Endothelial cell of umbilical vein (primary cell): ENCODE results near the gene HOXD3. TPM values are rescaled to one million over a fixed set of nuclear protein-coding genes. Genes with fewer than 3 reads are reported as not detected.
A peak's percentile ranks its signal among the peaks of the same experiment; 100 is the strongest.

Experiments
- BruUV-seq: library from RNA; stranded (reverse); fragments of 400-500 nt; replicated peaks from 2 replicates; lab custom pipeline; 2021; lab: Mats Ljungman, UMichigan
- CTCF ChIA-PET: fragments of 300-600, 350-600 bp; sonication (Branson Sonifier 250); formaldehyde crosslinking; loops from one replicate; lab custom pipeline; 2021; ENCODE audit warnings: antibody characterized with exemption, inconsistent platforms; lab: Charles Lee
- POLR2A ChIA-PET: fragments of 300-600, 350-600 bp; sonication (Branson Sonifier 250); formaldehyde crosslinking; loops from one replicate; lab custom pipeline; 2021; ENCODE audit warnings: antibody characterized with exemption, inconsistent platforms; lab: Charles Lee
- DNase-seq: peaks from one replicate; pipeline ENCODE4 v3.0.0-alpha.2; 2011; ENCODE audit warnings: low read depth, low spot score
- FAIRE-seq: peaks from 2 replicates; lab custom pipeline; 2011; peaks lifted over from hg19 to GRCh38; lab: Jason Lieb, UNC
- H2AFZ ChIP-seq: 2 replicates; pipeline ENCODE4 v1.6.0; 2012; ENCODE audit warnings: low read depth, low read length, control low read depth, inconsistent platforms
- H3K27ac ChIP-seq: 2 replicates; pipeline ENCODE4 v1.5.1; 2011; ENCODE audit warnings: low read depth, mild to moderate bottlenecking, control low read depth, low read length, moderate library complexity; ENCODE audit not compliant: insufficient read depth
- H3K27me3 ChIP-seq, 2 experiments: 2 replicates each; pipeline versions ENCODE4 v1.6.0 to v1.6.1; 2011; ENCODE audit warnings: low read length in 2 of 2, mixed read lengths in 1 of 2; ENCODE audit not compliant: control insufficient read depth in 2 of 2, insufficient read depth in 2 of 2
- H3K36me3 ChIP-seq, 2 experiments: 2 replicates in 1 of 2; 3 replicates in 1 of 2; pipeline ENCODE4 v1.5.1; 2011; ENCODE audit warnings: low read length in 2 of 2, mild to moderate bottlenecking in 1 of 2, moderate library complexity in 1 of 2; ENCODE audit not compliant: control insufficient read depth in 2 of 2, insufficient read depth in 2 of 2; ENCODE audit errors: extremely low read depth in 1 of 2
- H3K4me1 ChIP-seq: 3 replicates; pipeline ENCODE4 v1.5.1; 2011; ENCODE audit warnings: mild to moderate bottlenecking, low read length; ENCODE audit not compliant: control insufficient read depth, insufficient read depth; ENCODE audit errors: extremely low read depth
- H3K4me2 ChIP-seq: 2 replicates; pipeline ENCODE4 v1.6.1; 2011; ENCODE audit warnings: low read length, control low read depth, mixed read lengths; ENCODE audit not compliant: insufficient read depth
- H3K4me3 ChIP-seq, 3 experiments: fragments of 200-600 bp in 1 of 3; sonication (generic), shearing (Covaris generic) in 1 of 3; replicated peaks in 1 of 3; 2 replicates each; pipeline ENCODE4 v1.5.1; 2011 to 2016; ENCODE audit warnings: control low read depth in 3 of 3, low read length in 3 of 3, mild to moderate bottlenecking in 2 of 3, inconsistent platforms in 1 of 3, low read depth in 1 of 3, moderate library complexity in 1 of 3; ENCODE audit not compliant: insufficient read depth in 1 of 3
- H3K79me2 ChIP-seq: 2 replicates; pipeline ENCODE4 v1.6.0; 2012; ENCODE audit warnings: low read length, inconsistent platforms; ENCODE audit not compliant: control insufficient read depth, insufficient read depth
- H3K9ac ChIP-seq: replicated peaks from 2 replicates; pipeline ENCODE3; 2011; ENCODE audit warnings: low read length, control low read depth; ENCODE audit not compliant: insufficient read depth; ENCODE audit errors: extremely low read depth
- H3K9me1 ChIP-seq: replicated peaks from 3 replicates; pipeline ENCODE4 v1.6.0; 2011; ENCODE audit warnings: mild to moderate bottlenecking, low read length; ENCODE audit not compliant: control insufficient read depth, insufficient read depth; ENCODE audit errors: extremely low read depth
- H3K9me3 ChIP-seq: replicated peaks from 2 replicates; pipeline ENCODE4 v1.5.1; 2012; ENCODE audit warnings: low read length, inconsistent platforms; ENCODE audit not compliant: control insufficient read depth, insufficient read depth
- H4K20me1 ChIP-seq: replicated peaks from 2 replicates; pipeline ENCODE3; 2011; ENCODE audit warnings: mild to moderate bottlenecking, low read length; ENCODE audit not compliant: control insufficient read depth, insufficient read depth; ENCODE audit errors: extremely low read depth
- EZH2 ChIP-seq: IDR thresholded peaks from 2 replicates; pipeline ENCODE4 v1.6.1; 2012; ENCODE audit warnings: borderline replicate concordance, low read depth, mild to moderate bottlenecking, moderate library complexity, low read length, inconsistent platforms; ENCODE audit not compliant: severe bottlenecking
- GATA2 ChIP-seq: IDR thresholded peaks from 2 replicates; pipeline ENCODE4 v1.7.0; 2011; ENCODE audit warnings: low read depth, mild to moderate bottlenecking, moderate library complexity, mixed read lengths, low read length; ENCODE audit not compliant: insufficient read length, insufficient read depth
- MYC ChIP-seq: IDR thresholded peaks from one replicate; pipeline ENCODE4 v1.6.1; 2011; ENCODE audit warnings: mild to moderate bottlenecking, low read depth, low read length
- POLR2A ChIP-seq: IDR thresholded peaks from 2 replicates; pipeline ENCODE4 v1.6.1; 2012; ENCODE audit warnings: low read depth, mild to moderate bottlenecking, control low read depth, low read length
- dilution Hi-C: fragments of 300-500 bp; cut with MboI; formaldehyde crosslinking; loops from one replicate; pipeline ENCODE4 v1.15.0; 2019; ENCODE audit warnings: low sequenced_read_pairs; ENCODE audit not compliant: extremely low pct_ligation_motif_present
- intact Hi-C: fragments of 100-400 bp; cut with micrococcal nuclease; formaldehyde crosslinking; loops from one replicate; pipeline ENCODE4 v1.10.0; 2022
- polyA plus RNA-seq, 4 experiments: library from polyadenylated mRNA; depleted of rRNA in 3 of 4; stranded (reverse) in 3 of 4; unstranded in 1 of 4; fragments of >200 nt; gene quantifications; 2 replicates each; pipeline versions ENCODE4 v1.2.1 to v1.2.3, GENCODE V29; 2011 to 2012; ENCODE audit warnings: missing spikeins in 1 of 4
- total RNA-seq: library from RNA; stranded (reverse); gene quantifications from 2 replicates; pipeline ENCODE4 v1.2.3, GENCODE V29; 2021

Gene HOXD3
- total and polyA plus RNA-seq, 2 donors (not counting 3 experiments of a cell fraction or from before 2014, with no cell fraction given) = 2.9 to 20.9 TPM

GRCh38 chr2:176170602-176171305 lies 13.6 kb downstream of the HOXD3 start:
- no peaks in the 10 kb centered on the region for H4K20me1 ChIP-seq
- no peak overlapping the region for H2AFZ ChIP-seq
- FAIRE-seq = no peak
- CTCF ChIA-PET = interaction anchor here (1.1 to 1.8 kb wide), 2 partner anchors 9 to 384 kb away, joined by 4 to 5 read pairs; no protein-coding TSS in a partner anchor
- intact Hi-C loops = no loop called here
- H3K4me2 ChIP-seq = no peak overlapping the region
- H3K79me2 ChIP-seq = no peaks in the 10 kb centered on the region
- H3K36me3 ChIP-seq = no peaks in the 10 kb centered on the region
- no peak for TF ChIP-seq GATA2
- no peak for TF ChIP-seq POLR2A
- BruUV-seq = no TSS peak
- no peaks in the 10 kb centered on the region for H3K9me3 ChIP-seq
- H3K27ac ChIP-seq = no peak overlapping the region
- POLR2A ChIA-PET = no interaction called here
- no peak overlapping the region for H3K4me3 ChIP-seq
- H3K27me3 ChIP-seq = peaks cover 0 to 2% of the 10 kb centered on the region in 2 experiments
- DNase-seq = peak; percentile 17
- dilution Hi-C loops = no loop called here
- no peaks in the 10 kb centered on the region for H3K4me1 ChIP-seq
- no peaks in the 10 kb centered on the region for H3K9me1 ChIP-seq
- H3K9ac ChIP-seq = no peak overlapping the region

GRCh38 chr2:176171351-176172006 lies 14.4 kb downstream of the HOXD3 start:
- H3K27me3 ChIP-seq = no peaks in the 10 kb centered on the region
- no peak overlapping the region for H3K9ac ChIP-seq
- no peak overlapping the region for H3K4me2 ChIP-seq
- no TSS peak for BruUV-seq
- DNase-seq (no peak), FAIRE-seq (no peak)
- ChIA-PET POLR2A (no interaction called here), CTCF (interaction anchor here (1.1 to 1.8 kb wide), 2 partner anchors 9 to 383 kb away, joined by 4 to 5 read pairs; no protein-coding TSS in a partner anchor)
- H4K20me1 ChIP-seq = no peaks in the 10 kb centered on the region
- intact Hi-C loops (no loop called here), dilution Hi-C loops (no loop called here)
- no peaks in the 10 kb centered on the region for H3K36me3 ChIP-seq
- H3K4me1 ChIP-seq = no peaks in the 10 kb centered on the region
- H3K79me2 ChIP-seq = no peaks in the 10 kb centered on the region
- no peak overlapping the region for H3K27ac ChIP-seq
- H2AFZ ChIP-seq = no peak overlapping the region
- no peak for TF ChIP-seq MYC
- no peak for TF ChIP-seq POLR2A
- TF ChIP-seq EZH2 = no peak
- no peak for TF ChIP-seq GATA2
- no peak overlapping the region for H3K4me3 ChIP-seq
- no peaks in the 10 kb centered on the region for H3K9me1 ChIP-seq
- no peaks in the 10 kb centered on the region for H3K9me3 ChIP-seq
